Thyroid gland (tissue), 4 donors: Measurements from ENCODE around the gene SIPA1L3.

Experiments used
- CTCF ChIP-seq, 6 experiments: fragments of 200-600 bp in 3 of 6; fragments of 450-650 bp in 3 of 6; sonication (generic) in 3 of 6; IDR thresholded peaks; one replicate each; pipeline ENCODE4 v1.5.1; 2016 to 2019; ENCODE audit warnings: antibody characterized with exemption in 6 of 6, mild to moderate bottlenecking in 2 of 6, inconsistent platforms in 1 of 6, moderate library complexity in 1 of 6
- POLR2A ChIP-seq, 2 donors: fragments of 450-650 bp; IDR thresholded peaks; one replicate each; pipeline ENCODE4 v1.6.1; 2017; ENCODE audit warnings: antibody characterized with exemption in 2 of 2, mild to moderate bottlenecking in 2 of 2, moderate library complexity in 1 of 2

- no peak for TF ChIP-seq CTCF (IDR thresholded peaks at IDR 0.05)
- no peak for TF ChIP-seq POLR2A (IDR thresholded peaks at IDR 0.05)
These were observed 105.3 kb downstream of the SIPA1L3 start for GRCh38 chr19:38012290-38012689.
